M059J (cell line): ENCODE data around the gene ASCC3. TPM values are rescaled to one million over a fixed set of nuclear protein-coding genes. Genes with fewer than 3 reads are reported as not detected.
A peak's percentile ranks its signal among the peaks of the same experiment; 100 is the strongest.

Experiments used
- DNase-seq: peaks from one replicate; pipeline ENCODE4 v3.0.0-alpha.2; 2012; ENCODE audit warnings: low read depth
- total RNA-seq: library from RNA; depleted of rRNA; stranded (reverse); fragments of >200 nt; shearing (Covaris generic); gene quantifications from 2 replicates; pipeline ENCODE4 v1.2.3, GENCODE V29; 2014

The ASCC3 gene
- total RNA-seq, 1 experiment from 2014 or later = 49.9 TPM

DNA sequence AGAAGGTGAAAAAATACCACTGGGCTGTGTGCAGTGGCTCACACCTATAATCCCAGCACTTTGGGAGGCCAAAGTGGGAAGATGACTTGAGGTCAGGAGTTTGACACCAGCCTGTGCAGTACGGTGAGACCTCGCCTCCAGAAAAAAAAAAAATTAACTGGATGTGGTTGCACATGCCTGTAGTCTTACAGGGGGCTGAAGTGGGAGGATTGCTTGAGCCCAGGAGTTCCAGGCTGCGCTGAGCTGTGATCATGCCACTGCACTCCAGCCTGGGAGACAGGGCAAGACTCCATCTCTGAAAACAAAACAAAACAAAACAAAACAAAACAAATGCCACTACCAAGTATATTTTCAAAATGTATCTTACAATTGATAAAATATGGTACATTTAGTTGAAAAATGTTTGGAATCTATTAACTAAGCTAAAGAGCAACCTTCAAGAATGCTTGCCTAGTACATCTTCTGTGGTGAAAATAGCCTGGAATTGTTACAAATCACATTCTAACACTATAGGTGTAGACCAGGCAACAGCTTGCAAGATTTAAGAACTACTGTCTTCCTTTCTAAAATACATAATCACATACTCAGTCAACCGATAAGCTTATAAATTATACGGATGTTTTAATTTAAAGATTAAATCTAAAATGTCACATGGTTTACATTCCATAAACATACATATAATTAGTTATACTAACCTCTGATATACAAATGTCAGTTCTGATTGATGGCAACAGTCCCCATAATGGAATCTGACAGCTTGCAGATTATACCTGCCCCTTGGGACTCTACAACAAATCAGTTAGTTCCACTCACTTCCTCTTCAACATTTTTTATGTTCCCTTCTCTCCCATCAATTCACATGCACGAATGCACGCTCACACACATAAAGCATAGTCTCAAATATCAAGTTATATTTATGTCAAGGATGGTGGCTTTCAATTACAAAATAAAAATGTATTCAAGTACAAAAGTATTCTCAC, 150.8 kb downstream of the ASCC3 start:
- DNase-seq = no peak

GRCh38 chr6:100726666-100727065, 154.5 kb downstream of the ASCC3 start:
- peak; percentile 49 for DNase-seq

DNA sequence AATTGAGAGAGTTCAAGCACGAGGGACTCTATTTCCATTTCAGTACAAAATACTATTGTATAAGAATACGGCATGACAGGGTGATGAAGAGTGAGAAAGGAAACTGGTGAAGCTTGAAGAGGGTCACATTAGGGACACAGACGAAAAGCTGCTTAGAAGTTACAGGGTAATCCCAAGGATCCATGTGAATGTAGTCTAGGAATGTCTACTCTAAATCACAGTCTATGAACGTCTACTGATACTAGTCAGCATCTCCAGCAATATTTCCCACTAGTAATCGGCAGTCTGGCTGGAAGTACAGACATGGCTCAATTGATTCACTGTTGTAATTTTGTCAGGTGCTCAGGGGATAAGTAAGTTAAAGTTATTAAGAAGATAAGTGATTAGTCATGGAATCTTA, 156.4 kb downstream of the ASCC3 start:
- no peak for DNase-seq

DNA sequence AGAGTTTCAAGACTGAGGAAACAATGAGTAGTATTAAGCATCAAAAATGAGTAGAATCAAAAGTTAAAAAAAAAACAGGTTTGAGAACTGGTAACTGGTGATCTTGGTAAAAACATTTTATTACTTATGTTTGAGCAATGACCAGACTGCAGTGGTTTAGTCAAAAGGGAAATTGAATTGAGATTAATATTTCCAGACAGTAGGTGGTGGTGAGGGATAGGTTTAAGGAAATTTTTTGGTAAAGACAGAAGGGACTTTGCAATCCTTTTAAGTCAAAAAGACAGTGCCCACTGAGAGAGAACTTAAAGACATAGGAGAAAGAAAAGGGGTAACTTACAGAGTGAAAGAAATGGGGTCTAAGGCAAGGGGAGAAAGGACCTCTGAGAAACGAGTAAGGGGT, 156.9 kb downstream of the ASCC3 start:
- DNase-seq = no peak

GRCh38 chr6:100721256-100721655, 159.9 kb downstream of the ASCC3 start:
- DNase-seq = no peak

DNA sequence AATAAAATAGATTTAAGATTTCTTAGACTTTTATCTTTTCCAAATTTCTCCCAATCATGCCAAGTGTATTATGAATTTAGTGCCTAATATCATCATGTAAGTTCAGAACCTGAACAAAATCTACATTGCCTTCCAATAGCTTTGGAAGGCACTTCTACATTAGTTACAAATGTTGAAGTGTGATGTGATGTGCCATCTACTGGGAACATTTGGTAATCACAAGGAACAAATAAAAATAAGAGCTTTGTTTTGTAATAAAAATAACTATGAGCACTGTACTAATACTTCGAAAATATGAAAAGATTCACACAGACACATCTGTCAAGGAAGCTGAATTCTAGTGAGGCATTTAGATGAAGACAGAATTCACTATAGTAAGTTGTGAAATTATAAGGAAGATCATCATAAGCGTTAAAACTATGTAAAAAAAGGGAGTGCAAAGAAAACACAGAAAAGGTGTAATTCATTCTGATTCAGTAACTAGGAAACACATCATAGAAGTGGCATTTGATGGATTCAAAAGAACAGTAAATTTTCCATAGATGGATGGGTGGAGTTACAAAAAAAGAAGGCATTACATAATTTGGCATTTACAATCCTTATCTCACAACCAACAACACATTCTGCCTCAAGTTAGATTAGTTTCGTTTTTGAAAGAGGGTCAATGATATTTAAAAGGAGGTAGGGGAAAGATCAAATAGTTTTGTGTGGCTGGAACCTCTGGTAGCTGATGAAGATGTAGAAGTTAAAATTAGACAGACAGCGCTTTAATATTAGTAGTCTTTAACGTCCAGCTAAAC, 161.0 kb downstream of the ASCC3 start:
- DNase-seq = peak; percentile 42

GRCh38 chr6:100712997-100713396, 168.1 kb downstream of the ASCC3 start:
- DNase-seq = no peak

- DNase-seq = no peak
Measured at GRCh38 chr6:100706491-100706890, 174.6 kb downstream of the ASCC3 start.

DNA sequence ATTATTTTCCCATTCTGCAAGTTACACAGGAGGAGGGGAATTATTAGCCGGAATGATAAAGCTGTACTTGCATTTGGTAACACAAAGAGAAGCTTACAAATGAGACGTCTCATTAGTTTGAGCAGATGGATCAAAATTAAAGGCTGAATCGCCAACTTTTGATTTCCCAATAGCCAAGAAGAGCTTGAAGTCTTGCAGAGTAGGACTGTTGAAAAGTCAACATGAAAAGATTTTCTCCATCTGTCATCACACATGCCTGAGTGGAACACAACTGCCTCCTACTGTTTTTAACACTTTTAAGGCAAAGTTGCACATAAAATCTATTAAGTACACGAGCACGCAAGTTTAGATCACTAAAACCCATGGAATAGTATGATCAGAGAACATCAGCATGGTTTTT, 176.2 kb downstream of the ASCC3 start:
- DNase-seq = no peak

DNA sequence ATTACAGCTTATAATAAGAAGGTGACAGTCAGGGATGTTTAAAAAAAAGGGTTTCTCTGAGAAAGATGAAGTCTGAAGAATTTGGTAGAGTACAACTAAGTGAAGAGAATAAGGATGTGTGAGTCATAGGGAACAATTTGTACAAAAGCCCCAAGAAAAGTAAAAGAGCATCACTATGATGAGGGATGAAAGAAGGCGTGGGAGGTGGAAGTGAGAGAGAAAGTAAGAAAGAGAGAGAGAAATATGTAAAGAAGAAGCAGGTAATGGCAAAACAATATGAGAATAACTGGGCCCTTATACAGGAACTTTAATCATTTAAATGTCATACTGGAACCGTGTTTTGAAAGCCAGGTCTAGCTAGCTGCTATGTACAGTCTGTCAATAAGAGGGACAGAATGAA, 179.4 kb downstream of the ASCC3 start:
- no peak for DNase-seq

DNA sequence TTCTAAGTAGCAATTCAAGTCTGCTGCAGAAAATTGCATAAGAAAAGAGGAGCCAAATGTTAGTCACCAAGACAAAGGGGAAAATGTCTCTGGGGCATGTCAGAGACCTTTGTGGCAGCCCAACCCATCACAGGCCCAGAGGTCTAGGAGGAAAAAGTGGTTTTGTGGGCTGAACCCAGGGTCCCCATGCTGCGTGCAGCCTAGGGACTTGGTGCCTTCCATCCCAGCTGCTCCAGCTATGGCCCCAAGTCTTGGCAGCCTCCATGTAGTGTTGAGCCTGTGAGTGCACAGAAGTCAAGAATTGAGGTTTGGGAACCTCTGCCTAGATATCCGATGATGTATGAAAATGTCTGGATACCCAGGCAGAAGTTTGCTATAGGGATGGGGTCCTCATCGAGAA, 181.1 kb downstream of the ASCC3 start:
- DNase-seq = no peak

- DNase-seq = no peak
Measured at GRCh38 chr6:100695445-100695844, 185.7 kb downstream of the ASCC3 start.

- DNase-seq = no peak
Measured at GRCh38 chr6:100693249-100693927, 187.7 kb downstream of the ASCC3 start.

GRCh38 chr6:100691972-100692371, 189.2 kb downstream of the ASCC3 start:
- DNase-seq = no peak

GRCh38 chr6:100686216-100686615, 194.9 kb downstream of the ASCC3 start:
- DNase-seq = no peak

DNA sequence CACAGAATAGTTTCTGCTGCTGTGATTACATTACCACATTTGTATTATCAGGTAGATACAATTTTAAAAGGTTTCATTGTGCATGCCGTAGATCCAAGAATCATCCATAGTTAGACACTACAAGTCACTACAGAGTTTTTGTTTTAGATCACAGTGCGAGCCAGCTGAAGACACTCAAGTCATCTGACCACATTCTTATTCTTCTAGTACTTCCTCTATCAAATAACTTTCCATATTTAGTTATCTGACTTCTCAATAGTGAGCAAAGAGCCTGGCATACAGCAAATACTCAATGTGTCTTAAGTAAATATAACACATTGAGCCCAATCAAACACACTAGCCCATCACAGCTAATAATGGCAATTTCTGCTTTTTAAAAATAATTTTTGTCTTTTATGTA, 195.4 kb downstream of the ASCC3 start:
- no peak for DNase-seq

DNA sequence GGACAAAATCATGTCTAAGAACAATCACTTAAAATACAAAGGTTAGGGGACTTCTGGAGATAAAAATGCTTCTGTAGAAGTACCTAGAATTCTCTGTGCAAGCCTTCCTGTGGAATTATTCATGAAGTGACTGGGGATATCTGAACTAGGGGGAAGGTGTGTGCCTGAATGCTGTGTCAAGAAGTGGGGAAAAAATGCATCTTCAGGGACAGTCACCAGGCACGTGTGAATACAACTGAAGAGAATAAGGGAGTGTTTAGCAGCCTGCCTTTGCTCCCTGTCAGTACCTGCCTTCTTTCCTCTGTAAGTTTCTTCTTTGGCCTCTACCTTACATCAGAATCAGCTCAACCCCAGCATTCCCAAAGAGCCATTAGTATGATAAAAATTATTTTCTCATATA, 201.0 kb downstream of the ASCC3 start:
- no peak for DNase-seq

- DNase-seq = peak; percentile 15
Measured at GRCh38 chr6:100678027-100678426, 203.1 kb downstream of the ASCC3 start.

GRCh38 chr6:100677240-100677639, 203.9 kb downstream of the ASCC3 start:
- no peak for DNase-seq

DNA sequence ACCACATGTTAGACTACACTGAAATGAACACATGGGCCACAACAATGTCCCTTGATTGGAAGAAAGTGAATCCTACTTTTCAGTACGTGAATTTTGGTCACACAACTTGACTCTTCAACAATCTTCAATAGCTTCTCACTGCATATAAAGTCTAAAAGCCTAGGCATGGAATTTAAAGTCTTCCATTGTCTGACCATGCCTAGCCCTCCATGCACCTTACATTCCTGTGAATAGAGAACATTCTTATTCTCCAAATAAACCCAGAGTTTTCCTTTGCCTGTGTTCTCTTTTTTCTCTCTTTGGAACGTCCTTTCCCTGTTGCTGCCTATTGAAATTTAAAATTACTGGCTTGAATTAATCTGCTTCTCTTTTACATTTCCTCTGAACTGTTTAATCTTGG, 207.5 kb downstream of the ASCC3 start:
- DNase-seq = no peak

GRCh38 chr6:100671740-100672139, 209.4 kb downstream of the ASCC3 start:
- no peak for DNase-seq

DNA sequence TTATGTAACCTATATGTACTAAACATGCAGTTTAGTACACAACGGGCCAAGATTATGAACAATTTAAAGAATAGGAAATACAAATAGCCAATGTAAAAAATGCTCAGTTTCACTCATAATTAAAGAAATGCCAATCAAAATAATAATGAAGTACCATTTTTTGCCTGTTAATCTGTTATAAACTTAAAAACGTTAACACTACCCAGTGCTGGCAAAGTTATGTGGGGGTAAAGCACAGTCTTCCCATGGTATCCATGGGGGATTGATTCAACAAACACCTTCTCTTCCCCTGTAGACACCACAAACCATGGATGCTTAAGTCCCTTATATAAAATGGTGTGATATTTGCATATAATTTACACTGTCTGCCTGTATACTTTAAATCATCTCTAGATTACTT, 211.1 kb downstream of the ASCC3 start:
- no peak for DNase-seq
